ENCODE results near the gene ADPRHL1.

ADPRHL1 gene

GRCh38 chr13:113407531-113408393 lies 45.5 kb downstream of the ADPRHL1 start:
- no peaks in the 10 kb centered on the region for H3K9me3 Mint-ChIP-seq
- no peaks in the 10 kb centered on the region for H3K36me3 Mint-ChIP-seq (ENCODE audit: low read depth)
- TF ChIP-seq, protein P1, sequence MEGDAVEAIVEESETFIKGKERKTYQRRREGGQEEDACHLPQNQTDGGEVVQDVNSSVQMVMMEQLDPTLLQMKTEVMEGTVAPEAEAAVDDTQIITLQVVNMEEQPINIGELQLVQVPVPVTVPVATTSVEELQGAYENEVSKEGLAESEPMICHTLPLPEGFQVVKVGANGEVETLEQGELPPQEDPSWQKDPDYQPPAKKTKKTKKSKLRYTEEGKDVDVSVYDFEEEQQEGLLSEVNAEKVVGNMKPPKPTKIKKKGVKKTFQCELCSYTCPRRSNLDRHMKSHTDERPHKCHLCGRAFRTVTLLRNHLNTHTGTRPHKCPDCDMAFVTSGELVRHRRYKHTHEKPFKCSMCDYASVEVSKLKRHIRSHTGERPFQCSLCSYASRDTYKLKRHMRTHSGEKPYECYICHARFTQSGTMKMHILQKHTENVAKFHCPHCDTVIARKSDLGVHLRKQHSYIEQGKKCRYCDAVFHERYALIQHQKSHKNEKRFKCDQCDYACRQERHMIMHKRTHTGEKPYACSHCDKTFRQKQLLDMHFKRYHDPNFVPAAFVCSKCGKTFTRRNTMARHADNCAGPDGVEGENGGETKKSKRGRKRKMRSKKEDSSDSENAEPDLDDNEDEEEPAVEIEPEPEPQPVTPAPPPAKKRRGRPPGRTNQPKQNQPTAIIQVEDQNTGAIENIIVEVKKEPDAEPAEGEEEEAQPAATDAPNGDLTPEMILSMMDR (IDR thresholded peaks at IDR 0.05; ENCODE audit: unreplicated experiment in 3 of 3) = no peak
- H3K4me1 Mint-ChIP-seq = peaks cover 47% of the 10 kb centered on the region
- no peak overlapping the region for H3K27ac Mint-ChIP-seq
- H3K4me3 Mint-ChIP-seq = no peak overlapping the region
- peaks cover 3% of the 10 kb centered on the region for H3K27me3 Mint-ChIP-seq (ENCODE audit: low read depth)

DNA sequence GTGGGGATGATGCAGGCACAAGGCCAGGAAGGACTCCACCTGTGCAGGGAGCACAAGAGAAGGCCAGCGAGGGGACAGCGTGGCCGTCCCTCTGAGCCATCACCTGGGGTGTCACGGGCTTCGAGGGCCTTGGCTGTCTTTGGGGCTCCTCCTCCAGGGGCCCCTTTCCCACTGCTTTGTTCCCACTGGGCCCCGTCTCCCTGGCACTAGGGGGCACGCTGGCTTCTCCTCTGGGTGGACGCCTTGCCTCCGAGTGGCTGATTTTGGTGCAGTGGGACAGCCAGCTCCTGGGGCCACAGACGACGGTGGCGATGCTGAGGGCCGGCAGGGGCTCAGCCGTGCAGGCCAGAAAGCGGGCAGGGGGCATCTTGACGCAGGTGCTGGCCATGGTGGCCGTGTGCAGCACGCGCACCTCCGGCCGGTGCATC lies 46.2 kb downstream of the ADPRHL1 start:
- TF ChIP-seq, protein P1 (IDR thresholded peaks at IDR 0.05; ENCODE audit: unreplicated experiment in 3 of 3) = no peak
- Mint-ChIP-seq H3K4me1 (peaks cover 49% of the 10 kb centered on the region), H3K9me3 (no peaks in the 10 kb centered on the region), H3K27ac (no peak overlapping the region), H3K4me3 (no peak overlapping the region), H3K27me3 (ENCODE audit: low read depth) (peaks cover 6% of the 10 kb centered on the region), H3K36me3 (ENCODE audit: low read depth) (no peaks in the 10 kb centered on the region)

GRCh38 chr13:113406321-113407102 lies 46.8 kb downstream of the ADPRHL1 start:
- no peaks in the 10 kb centered on the region for H3K9me3 Mint-ChIP-seq
- TF ChIP-seq, protein P1 (IDR thresholded peaks at IDR 0.05; ENCODE audit: unreplicated experiment in 3 of 3) = no peak
- peaks cover 6% of the 10 kb centered on the region for H3K27me3 Mint-ChIP-seq (ENCODE audit: low read depth)
- no peaks in the 10 kb centered on the region for H3K36me3 Mint-ChIP-seq (ENCODE audit: low read depth)
- H3K27ac Mint-ChIP-seq = no peak overlapping the region
- H3K4me1 Mint-ChIP-seq = peaks cover 50% of the 10 kb centered on the region
- peak overlapping the region in 2 of 3 experiments; percentile 26 to 45 for H3K4me3 Mint-ChIP-seq

DNA sequence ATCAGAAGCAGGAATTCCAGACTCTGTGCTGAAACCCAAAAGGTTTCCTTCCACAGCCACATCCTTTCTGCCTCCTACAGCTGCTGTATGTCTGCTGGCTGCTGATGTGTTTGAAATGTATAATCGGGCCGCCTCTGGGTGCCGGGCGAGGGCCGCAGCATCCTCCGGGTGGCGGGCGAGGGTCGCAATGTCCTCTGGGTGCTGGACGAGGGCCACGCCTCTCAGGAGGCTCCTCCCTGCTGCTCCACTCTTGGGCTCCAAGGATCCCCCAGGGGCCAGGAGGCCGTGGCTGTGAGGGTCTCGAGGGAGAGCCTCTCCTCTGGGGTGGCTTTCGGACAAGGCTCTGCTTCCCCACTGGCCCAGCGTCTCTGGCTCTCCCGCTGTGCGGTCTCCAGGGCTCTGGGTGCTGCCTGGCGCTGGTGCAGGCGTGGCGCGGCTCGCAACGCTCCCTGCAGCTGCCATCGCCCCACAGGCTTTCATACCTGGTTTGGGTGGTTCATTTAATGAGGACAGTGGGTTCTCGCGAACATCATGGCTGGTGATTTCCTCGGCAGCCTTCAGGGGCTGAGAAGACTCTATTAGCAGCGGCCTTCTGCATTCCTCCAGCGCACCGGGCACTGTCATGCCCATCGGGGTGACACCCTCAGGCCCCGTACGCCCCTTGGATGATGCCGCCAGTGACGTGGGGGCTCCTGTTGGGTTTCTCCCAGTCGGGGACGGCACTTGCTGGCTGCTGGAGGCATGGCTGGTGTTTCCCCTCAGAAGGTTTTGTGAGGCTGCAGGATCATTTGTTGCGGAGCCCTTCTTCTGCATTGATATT lies 47.6 kb downstream of the ADPRHL1 start:
- H3K9me3 Mint-ChIP-seq = no peaks in the 10 kb centered on the region
- peaks cover 47% of the 10 kb centered on the region for H3K4me1 Mint-ChIP-seq
- H3K36me3 Mint-ChIP-seq (ENCODE audit: low read depth) = no peaks in the 10 kb centered on the region
- peaks cover 6% of the 10 kb centered on the region for H3K27me3 Mint-ChIP-seq (ENCODE audit: low read depth)
- TF ChIP-seq, protein P1 (IDR thresholded peaks at IDR 0.05; ENCODE audit: unreplicated experiment in 3 of 3) = no peak
- peak overlapping the region in 1 of 3 experiments; percentile 45 for H3K4me3 Mint-ChIP-seq
- H3K27ac Mint-ChIP-seq = no peak overlapping the region

GRCh38 chr13:113404723-113405471 lies 48.4 kb downstream of the ADPRHL1 start:
- peaks cover 6% of the 10 kb centered on the region for H3K27me3 Mint-ChIP-seq (ENCODE audit: low read depth)
- peaks cover 45% of the 10 kb centered on the region for H3K4me1 Mint-ChIP-seq
- H3K4me3 Mint-ChIP-seq = no peak overlapping the region
- no peak overlapping the region for H3K27ac Mint-ChIP-seq
- TF ChIP-seq, protein P1 (IDR thresholded peaks at IDR 0.05; ENCODE audit: unreplicated experiment in 3 of 3) = no peak
- H3K9me3 Mint-ChIP-seq = no peaks in the 10 kb centered on the region
- H3K36me3 Mint-ChIP-seq (ENCODE audit: low read depth) = no peaks in the 10 kb centered on the region
